ENCODE data around the gene GRB14. TPM values are rescaled to one million over a fixed set of nuclear protein-coding genes. Genes with fewer than 3 reads are reported as not detected.

The GRB14 gene
- total RNA-seq, result not detected

- H3K27me3 Mint-ChIP-seq (ENCODE audit: low read depth), result peaks cover 13% of the 10 kb centered on the region
- no peak within 1 kb of the TSS for H3K27ac Mint-ChIP-seq
- no peaks in the 10 kb centered on the region for H3K36me3 Mint-ChIP-seq (ENCODE audit: insufficient read depth in 2 of 2)
- H3K9me3 Mint-ChIP-seq, result no peaks in the 10 kb centered on the region
- peak in 1 of 2 donors; percentile 39 for ATAC-seq (replicated peaks in 1 of 2)
- peak within 1 kb of the TSS; percentile 36 to 68 for H3K4me3 Mint-ChIP-seq
- H3K4me1 Mint-ChIP-seq (ENCODE audit: low read depth), result no peaks in the 10 kb centered on the region
- peak in 1 of 2 donors; percentile 1 for DNase-seq
Observed at GRCh38 chr2:164620873-164621763, at the start of gene GRB14. Gene GRB14, minus strand, starts transcription at chr2:164621482. Its CDS starts 173 bp downstream, at chr2:164621309.

GRCh38 chr2:164669291-164669690 is 48.0 kb upstream of the GRB14 start:
- no peak overlapping the region for H3K27ac Mint-ChIP-seq
- H3K9me3 Mint-ChIP-seq, result peaks cover 0 to 5% of the 10 kb centered on the region in 2 donors
- ATAC-seq (replicated peaks in 1 of 2), result no peak

GRCh38 chr2:164667566-164667965 is 46.3 kb upstream of the GRB14 start:
- Mint-ChIP-seq H3K4me3 (no peak overlapping the region), H3K27ac (no peak overlapping the region), H3K27me3 (ENCODE audit: low read depth) (no peaks in the 10 kb centered on the region), H3K36me3 (ENCODE audit: insufficient read depth in 2 of 2) (no peaks in the 10 kb centered on the region), H3K4me1 (ENCODE audit: low read depth) (no peaks in the 10 kb centered on the region), H3K9me3 (peaks cover 0 to 5% of the 10 kb centered on the region in 2 donors)
- no peak for DNase-seq
- ATAC-seq (replicated peaks in 1 of 2), result no peak

More at GRCh38 chr2:164669291-164669690, 48.0 kb upstream of the GRB14 start:
- no peak overlapping the region for H3K4me3 Mint-ChIP-seq
- DNase-seq, result no peak
- H3K27me3 Mint-ChIP-seq (ENCODE audit: low read depth), result no peaks in the 10 kb centered on the region
- no peaks in the 10 kb centered on the region for H3K4me1 Mint-ChIP-seq (ENCODE audit: low read depth)
- no peaks in the 10 kb centered on the region for H3K36me3 Mint-ChIP-seq (ENCODE audit: insufficient read depth in 2 of 2)

GRCh38 chr2:164664070-164664469 is 42.8 kb upstream of the GRB14 start:
- DNase-seq (no peak), ATAC-seq (replicated peaks in 1 of 2) (no peak)
- Mint-ChIP-seq H3K4me1 (ENCODE audit: low read depth) (no peaks in the 10 kb centered on the region), H3K4me3 (no peak overlapping the region), H3K36me3 (ENCODE audit: insufficient read depth in 2 of 2) (no peaks in the 10 kb centered on the region), H3K27ac (no peak overlapping the region), H3K9me3 (peaks cover 0 to 5% of the 10 kb centered on the region in 2 donors), H3K27me3 (ENCODE audit: low read depth) (no peaks in the 10 kb centered on the region)

GRCh38 chr2:164662868-164663631 is 41.8 kb upstream of the GRB14 start:
- ATAC-seq (replicated peaks in 1 of 2) (no peak), DNase-seq (no peak)
- no peak overlapping the region for H3K4me3 Mint-ChIP-seq
- no peaks in the 10 kb centered on the region for H3K27me3 Mint-ChIP-seq (ENCODE audit: low read depth)
- H3K4me1 Mint-ChIP-seq (ENCODE audit: low read depth), result no peaks in the 10 kb centered on the region
- H3K27ac Mint-ChIP-seq, result no peak overlapping the region
- no peaks in the 10 kb centered on the region for H3K36me3 Mint-ChIP-seq (ENCODE audit: insufficient read depth in 2 of 2)
- peaks cover 0 to 5% of the 10 kb centered on the region in 2 donors for H3K9me3 Mint-ChIP-seq

GRCh38 chr2:164662066-164662465 is 40.8 kb upstream of the GRB14 start:
- H3K27ac Mint-ChIP-seq, result no peak overlapping the region
- no peak overlapping the region for H3K4me3 Mint-ChIP-seq
- no peaks in the 10 kb centered on the region for H3K4me1 Mint-ChIP-seq (ENCODE audit: low read depth)
- no peak for DNase-seq
- H3K36me3 Mint-ChIP-seq (ENCODE audit: insufficient read depth in 2 of 2), result no peaks in the 10 kb centered on the region
- no peaks in the 10 kb centered on the region for H3K27me3 Mint-ChIP-seq (ENCODE audit: low read depth)
- ATAC-seq (replicated peaks in 1 of 2), result no peak
- H3K9me3 Mint-ChIP-seq, result peaks cover 0 to 5% of the 10 kb centered on the region in 2 donors

- Mint-ChIP-seq H3K36me3 (ENCODE audit: insufficient read depth in 2 of 2) (no peaks in the 10 kb centered on the region), H3K27ac (no peak overlapping the region)
Observed at GRCh38 chr2:164661349-164661748, 40.1 kb upstream of the GRB14 start.

GRCh38 chr2:164657129-164657528 is 35.8 kb upstream of the GRB14 start:
- Mint-ChIP-seq H3K27me3 (ENCODE audit: low read depth) (no peaks in the 10 kb centered on the region), H3K9me3 (peaks cover 4 to 7% of the 10 kb centered on the region in 2 donors), H3K36me3 (ENCODE audit: insufficient read depth in 2 of 2) (peaks cover 0 to 2% of the 10 kb centered on the region in 2 donors), H3K4me1 (ENCODE audit: low read depth) (no peaks in the 10 kb centered on the region), H3K4me3 (no peak overlapping the region), H3K27ac (no peak overlapping the region)
- no peak for DNase-seq
- ATAC-seq (replicated peaks in 1 of 2), result no peak

More at GRCh38 chr2:164661349-164661748, 40.1 kb upstream of the GRB14 start:
- Mint-ChIP-seq H3K4me3 (no peak overlapping the region), H3K27me3 (ENCODE audit: low read depth) (no peaks in the 10 kb centered on the region), H3K9me3 (peaks cover 0 to 5% of the 10 kb centered on the region in 2 donors), H3K4me1 (ENCODE audit: low read depth) (no peaks in the 10 kb centered on the region)
- no peak for ATAC-seq (replicated peaks in 1 of 2)
- no peak for DNase-seq

- H3K27me3 Mint-ChIP-seq (ENCODE audit: low read depth), result no peaks in the 10 kb centered on the region
- ATAC-seq (replicated peaks in 1 of 2) (no peak), DNase-seq (no peak)
- H3K27ac Mint-ChIP-seq, result no peak overlapping the region
- H3K4me1 Mint-ChIP-seq (ENCODE audit: low read depth), result no peaks in the 10 kb centered on the region
- peaks cover 7% of the 10 kb centered on the region in 2 donors for H3K9me3 Mint-ChIP-seq
- no peak overlapping the region for H3K4me3 Mint-ChIP-seq
- peaks cover 0 to 2% of the 10 kb centered on the region in 2 donors for H3K36me3 Mint-ChIP-seq (ENCODE audit: insufficient read depth in 2 of 2)
Observed at GRCh38 chr2:164655750-164656149, 34.5 kb upstream of the GRB14 start.

- no peak for ATAC-seq (replicated peaks in 1 of 2)
- Mint-ChIP-seq H3K4me1 (ENCODE audit: low read depth) (no peaks in the 10 kb centered on the region), H3K27ac (no peak overlapping the region), H3K36me3 (ENCODE audit: insufficient read depth in 2 of 2) (peaks cover 0 to 2% of the 10 kb centered on the region in 2 donors), H3K9me3 (peaks cover 9% of the 10 kb centered on the region in 2 donors), H3K27me3 (ENCODE audit: low read depth) (no peaks in the 10 kb centered on the region), H3K4me3 (no peak overlapping the region)
- no peak for DNase-seq
Observed at GRCh38 chr2:164655336-164655735, 34.1 kb upstream of the GRB14 start.

GRCh38 chr2:164651361-164651760 is 30.1 kb upstream of the GRB14 start:
- ATAC-seq (replicated peaks in 1 of 2) (no peak), DNase-seq (no peak)
- Mint-ChIP-seq H3K9me3 (peaks cover 11 to 16% of the 10 kb centered on the region in 2 donors), H3K27me3 (ENCODE audit: low read depth) (no peaks in the 10 kb centered on the region), H3K4me3 (no peak overlapping the region), H3K4me1 (ENCODE audit: low read depth) (no peaks in the 10 kb centered on the region), H3K36me3 (ENCODE audit: insufficient read depth in 2 of 2) (peaks cover 0 to 2% of the 10 kb centered on the region in 2 donors), H3K27ac (no peak overlapping the region)

GRCh38 chr2:164644036-164644700 is 22.9 kb upstream of the GRB14 start:
- no peaks in the 10 kb centered on the region for H3K36me3 Mint-ChIP-seq (ENCODE audit: insufficient read depth in 2 of 2)
- H3K27me3 Mint-ChIP-seq (ENCODE audit: low read depth), result no peaks in the 10 kb centered on the region
- H3K9me3 Mint-ChIP-seq, result peaks cover 2 to 3% of the 10 kb centered on the region in 2 donors
- H3K27ac Mint-ChIP-seq, result no peak overlapping the region
- H3K4me3 Mint-ChIP-seq, result no peak overlapping the region
- DNase-seq, result no peak
- no peaks in the 10 kb centered on the region for H3K4me1 Mint-ChIP-seq (ENCODE audit: low read depth)
- ATAC-seq (replicated peaks in 1 of 2), result no peak
